Neural crest cell (in vitro differentiated cells): ENCODE measurements around the gene WDR1. TPM values are rescaled to one million over a fixed set of nuclear protein-coding genes. Genes with fewer than 3 reads are reported as not detected.

Experiments used
- DNase-seq: peaks from one replicate; pipeline ENCODE4 v3.0.0; 2021; ENCODE audit warnings: low read depth, mixed read lengths, low spot score
- H3K27ac Mint-ChIP-seq: one replicate; pipeline ENCODE4 v1.8.0; 2021; ENCODE audit warnings: mild to moderate bottlenecking, mixed read lengths; ENCODE audit not compliant: unreplicated experiment
- H3K27me3 Mint-ChIP-seq: 2 replicates; pipeline ENCODE4 v1.8.0; 2021; ENCODE audit warnings: low read depth, mild to moderate bottlenecking, mixed read lengths
- H3K36me3 Mint-ChIP-seq: 2 replicates; pipeline ENCODE4 v1.8.0; 2021; ENCODE audit warnings: low read depth, mild to moderate bottlenecking, mixed read lengths
- H3K4me1 Mint-ChIP-seq: 2 replicates; pipeline ENCODE4 v1.8.0; 2021; ENCODE audit warnings: mixed read lengths
- H3K4me3 Mint-ChIP-seq: one replicate; pipeline ENCODE4 v1.8.0; 2021; ENCODE audit warnings: mild to moderate bottlenecking, mixed read lengths
- H3K9me3 Mint-ChIP-seq: 2 replicates; pipeline ENCODE4 v1.8.0; 2021; ENCODE audit warnings: mixed read lengths
- long read RNA-seq: library from polyadenylated mRNA; unstranded; transcript quantifications from one replicate; pipeline ENCODE4 v2.0.0, GENCODE V29; 2020
- total RNA-seq: library from RNA; stranded (reverse); gene quantifications from 2 replicates; pipeline ENCODE4 v1.2.1, GENCODE V29; 2021
- TF ChIP-seq, protein P1 (sequence below): fragments of 200-600 bp; sonication (generic); conservative IDR thresholded peaks from 2 replicates; pipeline ENCODE4 v1.5.0; 2021; ENCODE audit warnings: antibody characterized with exemption, mild to moderate bottlenecking

Gene WDR1, protein sequence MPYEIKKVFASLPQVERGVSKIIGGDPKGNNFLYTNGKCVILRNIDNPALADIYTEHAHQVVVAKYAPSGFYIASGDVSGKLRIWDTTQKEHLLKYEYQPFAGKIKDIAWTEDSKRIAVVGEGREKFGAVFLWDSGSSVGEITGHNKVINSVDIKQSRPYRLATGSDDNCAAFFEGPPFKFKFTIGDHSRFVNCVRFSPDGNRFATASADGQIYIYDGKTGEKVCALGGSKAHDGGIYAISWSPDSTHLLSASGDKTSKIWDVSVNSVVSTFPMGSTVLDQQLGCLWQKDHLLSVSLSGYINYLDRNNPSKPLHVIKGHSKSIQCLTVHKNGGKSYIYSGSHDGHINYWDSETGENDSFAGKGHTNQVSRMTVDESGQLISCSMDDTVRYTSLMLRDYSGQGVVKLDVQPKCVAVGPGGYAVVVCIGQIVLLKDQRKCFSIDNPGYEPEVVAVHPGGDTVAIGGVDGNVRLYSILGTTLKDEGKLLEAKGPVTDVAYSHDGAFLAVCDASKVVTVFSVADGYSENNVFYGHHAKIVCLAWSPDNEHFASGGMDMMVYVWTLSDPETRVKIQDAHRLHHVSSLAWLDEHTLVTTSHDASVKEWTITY
- 154 and 155 TPM in 2 replicates for total RNA-seq
- long read RNA-seq, transcript WDR1-203 (15 exons, 3,142 nt) = major isoform, 23 of 28 reads
- long read RNA-seq, partial matches to known transcripts = 2 of 28 reads
- long read RNA-seq, other reads (novel, unspliced or antisense) = 3 of 28 reads

DNA sequence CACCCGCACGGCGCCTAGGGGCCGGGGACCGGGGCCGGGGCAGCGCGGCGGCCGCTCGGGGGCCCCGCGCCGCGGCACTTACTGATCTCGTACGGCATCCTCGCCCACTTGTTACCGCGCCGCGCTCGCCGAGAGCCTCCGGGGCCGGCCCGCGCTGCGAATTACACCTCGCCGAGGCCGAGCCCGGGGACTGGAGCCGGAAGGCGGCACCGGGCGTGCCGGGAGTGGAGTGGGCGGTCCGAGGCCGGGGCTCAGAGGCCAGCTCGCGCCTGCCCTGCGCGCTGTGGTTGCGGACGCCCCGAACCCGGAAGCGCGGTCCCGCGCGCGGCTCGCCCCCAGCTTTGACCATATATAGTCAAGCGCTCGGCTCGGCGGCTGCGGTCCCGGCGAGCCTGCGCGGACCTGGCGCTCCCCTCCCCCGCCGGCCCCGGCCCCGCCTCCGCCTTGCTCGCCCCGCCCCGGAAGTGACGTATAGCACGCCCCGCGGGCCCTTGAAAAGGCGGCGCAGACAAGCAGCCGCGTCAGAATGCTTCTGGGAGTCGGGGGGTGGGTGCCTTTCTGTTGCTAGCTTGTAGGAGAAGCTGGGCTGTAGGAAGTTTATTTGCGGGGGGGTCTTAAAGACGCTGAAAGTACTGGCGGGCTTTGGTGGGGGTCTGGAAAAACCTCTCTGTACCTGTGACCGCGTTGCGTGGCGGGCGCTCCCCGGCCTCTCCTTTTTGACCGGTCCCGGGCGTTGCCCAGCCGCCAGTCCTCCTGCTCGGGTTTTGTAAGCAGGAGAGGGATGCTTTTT is at the start of gene WDR1:
Gene WDR1 (minus strand): TSS at position 231 of the 790 bp plus-strand sequence. CDS start 133 bp downstream, at position 98.
- H3K27ac Mint-ChIP-seq = peak within 1 kb of the TSS; percentile 98
- peak within 1 kb of the TSS; percentile 94 for H3K4me3 Mint-ChIP-seq
- peaks cover 40% of the 10 kb centered on the region for H3K4me1 Mint-ChIP-seq
- peak; percentile 84 for DNase-seq
- H3K9me3 Mint-ChIP-seq = no peaks in the 10 kb centered on the region
- no peaks in the 10 kb centered on the region for H3K27me3 Mint-ChIP-seq
- TF ChIP-seq, protein P1, sequence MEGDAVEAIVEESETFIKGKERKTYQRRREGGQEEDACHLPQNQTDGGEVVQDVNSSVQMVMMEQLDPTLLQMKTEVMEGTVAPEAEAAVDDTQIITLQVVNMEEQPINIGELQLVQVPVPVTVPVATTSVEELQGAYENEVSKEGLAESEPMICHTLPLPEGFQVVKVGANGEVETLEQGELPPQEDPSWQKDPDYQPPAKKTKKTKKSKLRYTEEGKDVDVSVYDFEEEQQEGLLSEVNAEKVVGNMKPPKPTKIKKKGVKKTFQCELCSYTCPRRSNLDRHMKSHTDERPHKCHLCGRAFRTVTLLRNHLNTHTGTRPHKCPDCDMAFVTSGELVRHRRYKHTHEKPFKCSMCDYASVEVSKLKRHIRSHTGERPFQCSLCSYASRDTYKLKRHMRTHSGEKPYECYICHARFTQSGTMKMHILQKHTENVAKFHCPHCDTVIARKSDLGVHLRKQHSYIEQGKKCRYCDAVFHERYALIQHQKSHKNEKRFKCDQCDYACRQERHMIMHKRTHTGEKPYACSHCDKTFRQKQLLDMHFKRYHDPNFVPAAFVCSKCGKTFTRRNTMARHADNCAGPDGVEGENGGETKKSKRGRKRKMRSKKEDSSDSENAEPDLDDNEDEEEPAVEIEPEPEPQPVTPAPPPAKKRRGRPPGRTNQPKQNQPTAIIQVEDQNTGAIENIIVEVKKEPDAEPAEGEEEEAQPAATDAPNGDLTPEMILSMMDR = no peak
- H3K36me3 Mint-ChIP-seq = peaks cover 4% of the 10 kb centered on the region

GRCh38 chr4:10164877-10165283 is 48.3 kb upstream of the WDR1 start:
- Mint-ChIP-seq H3K4me3 (no peak overlapping the region), H3K27me3 (peaks cover 3% of the 10 kb centered on the region), H3K36me3 (no peaks in the 10 kb centered on the region), H3K4me1 (peaks cover 3% of the 10 kb centered on the region), H3K27ac (no peak overlapping the region), H3K9me3 (no peaks in the 10 kb centered on the region)
- DNase-seq = peak; percentile 56
- TF ChIP-seq, protein P1 = peak; percentile 76

DNA sequence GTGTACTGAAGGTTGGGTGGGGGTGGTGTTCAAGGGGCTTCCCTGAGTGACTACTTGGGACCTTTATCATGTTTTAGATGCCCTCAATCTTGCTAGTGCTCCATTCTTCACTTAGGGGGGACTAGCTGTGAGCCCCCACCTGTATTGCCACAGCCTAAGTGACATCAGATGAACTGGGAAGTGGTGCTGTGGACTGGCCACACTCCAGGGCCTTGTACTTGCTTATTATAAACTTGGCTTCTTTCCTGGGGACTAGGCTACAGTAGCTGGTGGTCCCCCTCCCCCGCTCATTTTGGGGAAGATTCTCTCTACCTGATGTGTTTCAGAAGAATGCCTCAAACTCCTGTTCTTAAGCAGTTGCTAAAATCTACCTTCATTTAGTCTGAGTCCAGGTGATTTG is 46.7 kb upstream of the WDR1 start:
- DNase-seq = no peak
- Mint-ChIP-seq H3K9me3 (no peaks in the 10 kb centered on the region), H3K4me3 (no peak overlapping the region)

GRCh38 chr4:10162341-10163000 is 45.9 kb upstream of the WDR1 start:
- H3K27ac Mint-ChIP-seq = no peak overlapping the region
- peaks cover 2% of the 10 kb centered on the region for H3K9me3 Mint-ChIP-seq
- H3K4me1 Mint-ChIP-seq = peaks cover 8% of the 10 kb centered on the region
- peaks cover 3% of the 10 kb centered on the region for H3K27me3 Mint-ChIP-seq
- no peaks in the 10 kb centered on the region for H3K36me3 Mint-ChIP-seq
- TF ChIP-seq, protein P1 = no peak
- no peak for DNase-seq
- no peak overlapping the region for H3K4me3 Mint-ChIP-seq

More for the DNA sequence above, 46.7 kb upstream of the WDR1 start:
- Mint-ChIP-seq H3K27me3 (peaks cover 3% of the 10 kb centered on the region), H3K27ac (no peak overlapping the region), H3K4me1 (peaks cover 3% of the 10 kb centered on the region), H3K36me3 (no peaks in the 10 kb centered on the region)
- TF ChIP-seq, protein P1 = no peak

- TF ChIP-seq, protein P1 = no peak
- no peaks in the 10 kb centered on the region for H3K36me3 Mint-ChIP-seq
- H3K4me1 Mint-ChIP-seq = peaks cover 8% of the 10 kb centered on the region
- no peak for DNase-seq
- peaks cover 2% of the 10 kb centered on the region for H3K9me3 Mint-ChIP-seq
- H3K4me3 Mint-ChIP-seq = no peak overlapping the region
- H3K27me3 Mint-ChIP-seq = peaks cover 3% of the 10 kb centered on the region
- H3K27ac Mint-ChIP-seq = no peak overlapping the region
These were observed 45.2 kb upstream of the WDR1 start for GRCh38 chr4:10161840-10162239.
